Stimulated activated CD4-positive, alpha-beta T cell treated with anti-CD3 and anti-CD28 coated beads, Interleukin-2, amount 100 ng/mL, for 24 hours (primary cell): ENCODE measurements around the gene PIK3C3.
"Not testable (repeated sequence)": the region's sequence is repeated elsewhere in the genome, so short reads cannot be mapped to it uniquely, and the experiment has no call there.

ENCODE experiments used
- DNase-seq, 2 donors: peaks; one replicate each; pipeline ENCODE4 v3.0.0-alpha.2; 2020

PIK3C3 gene

GRCh38 chr18:42082415-42083234, 127.6 kb downstream of the PIK3C3 start:
- DNase-seq = no peak

- no peak for DNase-seq
Observed at GRCh38 chr18:42086288-42086687, 131.3 kb downstream of the PIK3C3 start.

- no peak for DNase-seq
Observed at GRCh38 chr18:42087235-42087634, 132.2 kb downstream of the PIK3C3 start.

- no peak for DNase-seq
Observed at GRCh38 chr18:42087876-42088275, 132.8 kb downstream of the PIK3C3 start.

GRCh38 chr18:42092848-42093247, 137.8 kb downstream of the PIK3C3 start:
- no peak for DNase-seq

- DNase-seq = no peak
Observed at GRCh38 chr18:42094875-42095274, 139.8 kb downstream of the PIK3C3 start.

- no peak for DNase-seq
Observed at GRCh38 chr18:42095732-42096377, 140.8 kb downstream of the PIK3C3 start.

GRCh38 chr18:42100248-42100647, 145.2 kb downstream of the PIK3C3 start:
- no peak for DNase-seq

- no peak for DNase-seq
Observed at GRCh38 chr18:42100911-42101310, 145.9 kb downstream of the PIK3C3 start.

- DNase-seq = no peak
Observed at GRCh38 chr18:42105394-42105793, 150.4 kb downstream of the PIK3C3 start.

- DNase-seq = no peak
Observed at GRCh38 chr18:42106784-42107183, 151.8 kb downstream of the PIK3C3 start.

GRCh38 chr18:42107287-42107686, 152.3 kb downstream of the PIK3C3 start:
- DNase-seq = no peak

GRCh38 chr18:42107691-42108450, 152.8 kb downstream of the PIK3C3 start:
- no peak for DNase-seq

GRCh38 chr18:42112147-42112546, 157.1 kb downstream of the PIK3C3 start:
- DNase-seq = not testable (repeated sequence)

- DNase-seq = no peak
Observed at GRCh38 chr18:42112657-42113420, 157.8 kb downstream of the PIK3C3 start.

GRCh38 chr18:42113529-42114191, 158.6 kb downstream of the PIK3C3 start:
- DNase-seq = no peak

- DNase-seq = peak; percentile 40 to 59
Observed at GRCh38 chr18:42114310-42114943, 159.4 kb downstream of the PIK3C3 start.

GRCh38 chr18:42126586-42126985, 171.6 kb downstream of the PIK3C3 start:
- DNase-seq = no peak

- no peak for DNase-seq
Observed at GRCh38 chr18:42131066-42131929, 176.3 kb downstream of the PIK3C3 start.

- DNase-seq = no peak
Observed at GRCh38 chr18:42131930-42132244, 176.9 kb downstream of the PIK3C3 start.
